HCT116 (cell line): ENCODE measurements around the gene BCL11B. TPM values are rescaled to one million over a fixed set of nuclear protein-coding genes. Genes with fewer than 3 reads are reported as not detected.

ENCODE experiments used
- ATAC-seq: fragments of 200-7000 bp; cut with Tn5 transposase; 2 replicates; pipeline ENCODE4 v1.9.1; 2020; ENCODE audit warnings: mild to moderate bottlenecking, moderate library complexity
- BruUV-seq: library from RNA; stranded (reverse); fragments of 400-500 nt; replicated peaks from 2 replicates; lab custom pipeline; 2021; lab: Mats Ljungman, UMichigan
- CTCF ChIA-PET: fragments of 300-600 bp; sonication (Branson Sonifier 250); formaldehyde crosslinking; loops from one replicate; lab custom pipeline; 2021; ENCODE audit warnings: antibody characterized with exemption; lab: Charles Lee
- POLR2A ChIA-PET: fragments of 300-600, 350-600 bp; sonication (Branson Sonifier 250); formaldehyde crosslinking; loops from one replicate; lab custom pipeline; 2021; ENCODE audit warnings: antibody characterized with exemption; lab: Charles Lee
- RAD21 ChIA-PET, 2 experiments: fragments of 300-600 bp; sonication (Branson Sonifier 250); formaldehyde crosslinking; loops; one replicate each; lab custom pipeline; 2023; ENCODE audit warnings: low total read pairs in 2 of 2; ENCODE audit not compliant: uncharacterized antibody in 2 of 2, unreplicated experiment in 2 of 2, low non-redundant PET in 1 of 2; lab: Charles Lee
- DNase-seq: peaks from one replicate; pipeline ENCODE4 v3.0.0-alpha.2; 2010; ENCODE audit warnings: low read depth, low spot score
- H2AFZ ChIP-seq: fragments of 200-600 bp; shearing (Covaris generic), sonication (generic); 2 replicates; pipeline ENCODE4 v1.6.1; 2017; ENCODE audit warnings: low read depth, mixed run types, mixed read lengths, antibody characterized with exemption, low read length; ENCODE audit not compliant: poor library complexity, severe bottlenecking
- H3K27ac ChIP-seq: 2 replicates; pipeline ENCODE4 v1.5.1; 2012; ENCODE audit warnings: low read depth, low read length
- H3K27me3 ChIP-seq: fragments of 200-600 bp; sonication (generic); 2 replicates; pipeline ENCODE4 v1.6.1; 2016; ENCODE audit warnings: mixed run types, low read length, mixed read lengths; ENCODE audit not compliant: insufficient read depth
- H3K36me3 ChIP-seq, 2 experiments: fragments of 200-500 bp in 1 of 2; fragments of 200-600 bp in 1 of 2; sonication (Bioruptor generic) in 1 of 2; sonication (generic) in 1 of 2; 2 replicates each; pipeline versions ENCODE4 v1.5.1 to v1.6.1; 2014 to 2016; ENCODE audit warnings: low read length in 2 of 2, inconsistent platforms in 1 of 2, mixed read lengths in 1 of 2, mixed run types in 1 of 2; ENCODE audit not compliant: insufficient read depth in 2 of 2, control insufficient read depth in 1 of 2
- H3K4me1 ChIP-seq, 2 experiments: fragments of 200-600 bp in 1 of 2; sonication (generic) in 1 of 2; 2 replicates each; pipeline versions ENCODE4 v1.5.1 to v1.6.1; 2012 to 2017; ENCODE audit warnings: low read length in 2 of 2, inconsistent platforms in 1 of 2, mild to moderate bottlenecking in 1 of 2, mixed read lengths in 1 of 2, mixed run types in 1 of 2, moderate library complexity in 1 of 2; ENCODE audit not compliant: insufficient read depth in 2 of 2, control insufficient read depth in 1 of 2
- H3K4me2 ChIP-seq: fragments of 200-600 bp; sonication (generic); 2 replicates; pipeline ENCODE4 v1.6.1; 2017; ENCODE audit warnings: mixed run types, low read length, mixed read lengths
- H3K4me3 ChIP-seq, 2 experiments: fragments of 200-600 bp in 1 of 2; sonication (generic) in 1 of 2; replicated peaks in 1 of 2; 2 replicates each; pipeline ENCODE4 v1.5.1; 2011 to 2016; ENCODE audit warnings: low read length in 2 of 2, control low read depth in 1 of 2, low read depth in 1 of 2, mild to moderate bottlenecking in 1 of 2, mixed read lengths in 1 of 2, mixed run types in 1 of 2
- H3K79me2 ChIP-seq: fragments of 200-600 bp; sonication (generic); 2 replicates; pipeline ENCODE4 v1.6.1; 2017; ENCODE audit warnings: mild to moderate bottlenecking, mixed run types, low read length, moderate library complexity, mixed read lengths; ENCODE audit not compliant: insufficient read depth
- H3K9ac ChIP-seq: fragments of 200-600 bp; sonication (generic); 2 replicates; pipeline ENCODE4 v1.6.1; 2016; ENCODE audit warnings: low read length, mixed read lengths
- H3K9me2 ChIP-seq: fragments of 200-600 bp; sonication (generic), shearing (Covaris generic); 2 replicates; pipeline ENCODE4 v1.6.1; 2017; ENCODE audit warnings: mixed run types, mild to moderate bottlenecking, moderate library complexity; ENCODE audit not compliant: insufficient read depth
- H3K9me3 ChIP-seq, 2 experiments: fragments of 200-500 bp in 1 of 2; fragments of 200-600 bp in 1 of 2; sonication (Bioruptor generic) in 1 of 2; sonication (generic) in 1 of 2; 2 replicates each; pipeline ENCODE4 v1.6.1; 2014 to 2017; ENCODE audit warnings: low read length in 2 of 2, mixed read lengths in 2 of 2, inconsistent platforms in 1 of 2, low read depth in 1 of 2, mild to moderate bottlenecking in 1 of 2, mixed run types in 1 of 2, moderate library complexity in 1 of 2; ENCODE audit not compliant: control insufficient read depth in 1 of 2, insufficient read depth in 1 of 2
- H4K20me1 ChIP-seq: fragments of 200-600 bp; sonication (generic), shearing (Covaris generic); 2 replicates; pipeline ENCODE4 v1.6.1; 2017; ENCODE audit warnings: mixed run types, mild to moderate bottlenecking, moderate library complexity; ENCODE audit not compliant: insufficient read depth
- CBX3 ChIP-seq: IDR thresholded peaks from 2 replicates; pipeline ENCODE4 v1.6.1; 2012; ENCODE audit warnings: low read depth
- CEBPB ChIP-seq: IDR thresholded peaks from 2 replicates; pipeline ENCODE4 v1.6.1; 2012; ENCODE audit warnings: low read depth
- CTCF ChIP-seq, 3 experiments: fragments of 200-600 bp in 1 of 3; sonication (generic) in 1 of 3; IDR thresholded peaks in 2 of 3; conservative IDR thresholded peaks in 1 of 3; 2 replicates each; pipeline ENCODE4 v1.5.1; 2012 to 2017; ENCODE audit warnings: low read depth in 2 of 3, low read length in 2 of 3, antibody characterized with exemption in 1 of 3, borderline replicate concordance in 1 of 3, control low read depth in 1 of 3, mild to moderate bottlenecking in 1 of 3, mixed read lengths in 1 of 3, mixed run types in 1 of 3, moderate library complexity in 1 of 3; ENCODE audit not compliant: insufficient read depth in 1 of 3
- EGR1 ChIP-seq: IDR thresholded peaks from 2 replicates; pipeline ENCODE4 v1.6.1; 2012; ENCODE audit warnings: low read depth
- ELF1 ChIP-seq: IDR thresholded peaks from 2 replicates; pipeline ENCODE4 v1.6.1; 2012; ENCODE audit warnings: low read depth, borderline replicate concordance
- EZH2 ChIP-seq: fragments of 200-600 bp; sonication (generic); IDR thresholded peaks from 2 replicates; pipeline ENCODE4 v1.6.1; 2017; ENCODE audit warnings: antibody characterized with exemption, mixed run types
- EZH2phosphoT487 ChIP-seq: fragments of 200-600 bp; IDR thresholded peaks from 2 replicates; pipeline ENCODE4 v1.6.1; 2018; ENCODE audit warnings: antibody characterized with exemption, borderline replicate concordance
- JUND ChIP-seq: IDR thresholded peaks from 2 replicates; pipeline ENCODE4 v1.6.1; 2012
- MAX ChIP-seq: IDR thresholded peaks from 2 replicates; pipeline ENCODE4 v1.6.1; 2012
- POLR2AphosphoS5 ChIP-seq: IDR thresholded peaks from 2 replicates; pipeline ENCODE4 v1.6.1; 2011; ENCODE audit warnings: mild to moderate bottlenecking, low read depth, low read length, moderate library complexity
- RAD21 ChIP-seq: IDR thresholded peaks from 2 replicates; pipeline ENCODE4 v1.6.1; 2012; ENCODE audit warnings: low read depth, mild to moderate bottlenecking
- SIN3A ChIP-seq: IDR thresholded peaks from 2 replicates; pipeline ENCODE4 v1.6.1; 2012; ENCODE audit warnings: low read depth
- SP1 ChIP-seq: IDR thresholded peaks from 2 replicates; pipeline ENCODE4 v1.6.1; 2012; ENCODE audit warnings: low read depth
- SRF ChIP-seq: IDR thresholded peaks from 2 replicates; pipeline ENCODE4 v1.6.1; 2012; ENCODE audit warnings: low read depth
- TCF7L2 ChIP-seq: IDR thresholded peaks from 2 replicates; pipeline ENCODE4 v1.7.0; 2011; ENCODE audit warnings: borderline replicate concordance, inconsistent platforms; ENCODE audit not compliant: insufficient read depth, insufficient read length; ENCODE audit errors: extremely low read depth
- YY1 ChIP-seq: IDR thresholded peaks from 2 replicates; pipeline ENCODE4 v1.6.1; 2011; ENCODE audit warnings: low read length, low read depth, moderate library complexity, mild to moderate bottlenecking; ENCODE audit not compliant: insufficient replicate concordance; ENCODE audit errors: extremely low read depth
- ZFX ChIP-seq: fragments of 450-650 bp; IDR thresholded peaks from 2 replicates; pipeline ENCODE4 v1.6.1; 2017
- intact Hi-C: fragments of 100-400 bp; cut with micrococcal nuclease; formaldehyde crosslinking; loops from 2 replicates; pipeline ENCODE4 v1.10.0; 2022
- total RNA-seq: library from RNA; stranded (reverse); gene quantifications from one replicate; pipeline ENCODE4 v1.2.1, GENCODE V29; 2021; ENCODE audit not compliant: unreplicated experiment
- TF ChIP-seq, protein P1 (sequence below): IDR thresholded peaks from 2 replicates; pipeline ENCODE4 v1.6.1; 2012

BCL11B gene
- total RNA-seq, 1 experiment from 2014 or later = 1.1 TPM

DNA sequence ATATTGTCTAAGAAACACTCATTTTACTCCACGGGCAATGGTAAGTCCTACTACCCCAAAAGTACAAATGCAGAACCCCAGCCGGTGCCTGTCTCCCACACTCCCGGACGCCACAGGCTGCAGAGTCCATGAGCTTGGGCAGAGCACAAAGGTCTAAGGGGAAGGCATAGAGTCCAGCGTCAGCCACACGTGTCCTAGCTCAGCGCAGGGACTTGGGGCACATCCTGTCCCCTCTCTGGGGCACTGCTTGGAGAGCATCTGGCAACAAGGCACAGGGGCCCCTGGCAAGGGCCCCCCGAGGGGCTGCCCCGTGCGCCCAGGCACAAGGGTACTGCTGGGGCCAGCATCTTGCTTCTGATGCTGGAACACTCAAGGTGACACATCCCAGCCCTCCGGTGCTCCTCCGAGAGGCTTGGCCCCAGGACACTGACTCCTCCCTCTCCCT, 58.4 kb downstream of the BCL11B start:
- no peaks in the 10 kb centered on the region for H3K9me3 ChIP-seq
- H3K27ac ChIP-seq = no peak overlapping the region
- no peak overlapping the region for H3K4me3 ChIP-seq
- H2AFZ ChIP-seq = no peak overlapping the region
- no peaks in the 10 kb centered on the region for H3K36me3 ChIP-seq
- H3K27me3 ChIP-seq = no peaks in the 10 kb centered on the region
- no peak overlapping the region for H3K4me2 ChIP-seq
- no peaks in the 10 kb centered on the region for H3K9me2 ChIP-seq
- ChIA-PET CTCF (no interaction called here), POLR2A (no interaction called here), RAD21 (no interaction called here)
- no peak for DNase-seq
- BruUV-seq = no TSS peak
- no peak for ATAC-seq
- H3K79me2 ChIP-seq = no peaks in the 10 kb centered on the region
- TF ChIP-seq CTCF (IDR thresholded peaks at IDR 0.05 in 2 of 3, conservative IDR thresholded peaks at IDR 0.05 in 1 of 3; ENCODE audit: borderline replicate concordance in 1 of 3, insufficient read depth in 1 of 3, low read depth in 2 of 3, low read length in 2 of 3) = no peak
- TF ChIP-seq SRF = no peak
- no peak for TF ChIP-seq TCF7L2
- no peak for TF ChIP-seq CEBPB
- no peak for TF ChIP-seq YY1
- no peak for TF ChIP-seq EZH2phosphoT487
- no peak for TF ChIP-seq RAD21
- TF ChIP-seq EGR1 = no peak
- TF ChIP-seq MAX = no peak
- no peak for TF ChIP-seq SIN3A
- TF ChIP-seq EZH2 = no peak
- TF ChIP-seq, protein P1, sequence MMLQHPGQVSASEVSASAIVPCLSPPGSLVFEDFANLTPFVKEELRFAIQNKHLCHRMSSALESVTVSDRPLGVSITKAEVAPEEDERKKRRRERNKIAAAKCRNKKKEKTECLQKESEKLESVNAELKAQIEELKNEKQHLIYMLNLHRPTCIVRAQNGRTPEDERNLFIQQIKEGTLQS = no peak
- TF ChIP-seq JUND = no peak
- no peak for TF ChIP-seq ZFX
- TF ChIP-seq ELF1 = no peak
- no peak for TF ChIP-seq SP1
- no peak for TF ChIP-seq POLR2AphosphoS5
- no peak for TF ChIP-seq CBX3
- H3K4me1 ChIP-seq = peaks cover 4% of the 10 kb centered on the region in 2 experiments
- H3K9ac ChIP-seq = no peak overlapping the region
- no peaks in the 10 kb centered on the region for H4K20me1 ChIP-seq
- intact Hi-C loops = no loop called here
